HUES48 (cell line): ENCODE measurements around the gene AUTS2.

Experiments used
- H3K27ac ChIP-seq: one replicate; pipeline ENCODE4 v1.7.0; 2013; ENCODE audit warnings: low read depth, low read length, inconsistent platforms
- H3K27me3 ChIP-seq: 2 replicates; pipeline ENCODE4 v1.6.1; 2013; ENCODE audit warnings: mild to moderate bottlenecking, low read length; ENCODE audit not compliant: control insufficient read depth, insufficient read depth
- H3K36me3 ChIP-seq: 2 replicates; pipeline ENCODE4 v1.6.1; 2013; ENCODE audit warnings: low read length; ENCODE audit not compliant: control insufficient read depth, insufficient read depth
- H3K4me1 ChIP-seq: 2 replicates; pipeline ENCODE4 v1.6.1; 2013; ENCODE audit warnings: mild to moderate bottlenecking, low read length; ENCODE audit not compliant: control insufficient read depth, insufficient read depth
- H3K4me3 ChIP-seq: 2 replicates; pipeline ENCODE4 v1.5.1; 2013; ENCODE audit warnings: mild to moderate bottlenecking, low read depth, low read length
- H3K9ac ChIP-seq: 2 replicates; pipeline ENCODE4 v1.6.1; 2013; ENCODE audit warnings: mild to moderate bottlenecking, low read depth, low read length, moderate library complexity
- H3K9me3 ChIP-seq: 2 replicates; pipeline ENCODE4 v1.6.1; 2013; ENCODE audit warnings: low read length; ENCODE audit not compliant: control insufficient read depth, insufficient read depth

AUTS2 gene

DNA sequence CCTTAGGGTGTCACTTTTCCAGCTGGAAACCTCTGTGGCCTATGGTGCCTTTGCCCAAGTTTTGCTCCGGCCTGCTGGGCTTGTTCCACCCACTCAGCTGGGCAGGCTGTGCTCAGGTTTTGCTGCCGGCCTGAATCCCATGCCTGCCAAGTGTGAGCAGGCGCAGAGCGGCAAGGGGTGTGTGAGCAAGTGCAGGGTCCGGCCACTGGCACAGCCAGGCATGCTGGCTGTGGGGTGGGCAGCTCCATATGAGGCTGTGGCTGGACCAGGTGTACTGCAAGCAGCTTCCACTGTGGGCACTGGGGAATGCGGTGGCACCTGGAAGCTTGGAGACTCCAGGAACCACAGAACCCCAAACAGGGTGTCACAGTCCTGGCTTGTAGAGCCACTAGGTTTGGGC is 92.1 kb downstream of the AUTS2 start:
- Histone ChIP-seq H3K9ac (no peak overlapping the region), H3K4me1 (no peaks in the 10 kb centered on the region), H3K4me3 (no peak overlapping the region)

DNA sequence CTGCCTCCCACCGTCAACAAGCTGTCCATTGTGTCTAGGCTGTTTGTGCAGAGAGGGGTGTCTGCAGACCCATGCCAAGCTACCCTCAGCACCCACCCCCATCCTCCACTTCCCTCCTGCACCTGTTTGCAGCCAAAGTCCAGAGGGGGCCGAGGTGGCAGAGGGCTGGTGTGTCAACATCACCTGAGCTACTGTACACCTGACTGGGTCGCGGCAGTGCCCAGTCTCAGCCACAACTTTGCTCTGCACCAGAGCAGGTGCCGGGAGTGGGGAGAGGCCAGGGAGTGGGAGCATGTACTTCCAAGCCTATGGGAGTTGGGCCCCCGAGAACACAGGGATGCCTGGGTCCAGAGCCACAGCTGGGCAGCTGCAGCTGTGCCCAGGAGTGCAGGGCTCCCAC is 93.1 kb downstream of the AUTS2 start:
- Histone ChIP-seq H3K36me3 (no peaks in the 10 kb centered on the region), H3K27me3 (no peaks in the 10 kb centered on the region), H3K4me3 (no peak overlapping the region), H3K27ac (no peak overlapping the region), H3K9me3 (no peaks in the 10 kb centered on the region), H3K4me1 (no peaks in the 10 kb centered on the region; the same call in 1 of the 2 replicates), H3K9ac (no peak overlapping the region)

More for the DNA sequence above, 92.1 kb downstream of the AUTS2 start:
- H3K9me3 ChIP-seq: no peaks in the 10 kb centered on the region
- H3K36me3 ChIP-seq: no peaks in the 10 kb centered on the region
- no peaks in the 10 kb centered on the region for H3K27me3 ChIP-seq
- no peak overlapping the region for H3K27ac ChIP-seq

DNA sequence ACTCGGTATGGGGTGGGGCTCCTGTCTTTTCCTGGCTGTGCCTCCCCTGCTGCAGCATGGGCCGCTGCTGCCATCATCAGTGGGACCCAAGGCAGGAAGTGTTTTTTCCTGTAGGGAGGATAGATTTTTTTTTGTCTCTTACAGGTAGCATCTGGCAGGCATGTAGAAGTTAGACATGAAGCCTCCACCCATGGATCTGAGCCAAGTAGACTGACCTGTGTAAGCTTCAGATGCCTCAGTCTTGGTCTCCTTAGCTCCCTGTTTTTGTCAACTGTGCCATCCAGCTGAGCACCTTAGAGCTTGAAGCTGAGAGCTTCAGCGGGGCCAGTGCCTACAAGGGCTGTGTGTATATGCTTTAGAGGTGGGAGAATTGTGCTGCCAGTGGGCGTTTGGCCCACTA is 93.5 kb downstream of the AUTS2 start:
- no peaks in the 10 kb centered on the region for H3K36me3 ChIP-seq
- H3K9me3 ChIP-seq: no peaks in the 10 kb centered on the region
- H3K27me3 ChIP-seq: no peaks in the 10 kb centered on the region
- no peak overlapping the region for H3K27ac ChIP-seq
- H3K9ac ChIP-seq: no peak overlapping the region
- no peaks in the 10 kb centered on the region; the same call in 1 of the 2 replicates for H3K4me1 ChIP-seq
- H3K4me3 ChIP-seq: no peak overlapping the region

DNA sequence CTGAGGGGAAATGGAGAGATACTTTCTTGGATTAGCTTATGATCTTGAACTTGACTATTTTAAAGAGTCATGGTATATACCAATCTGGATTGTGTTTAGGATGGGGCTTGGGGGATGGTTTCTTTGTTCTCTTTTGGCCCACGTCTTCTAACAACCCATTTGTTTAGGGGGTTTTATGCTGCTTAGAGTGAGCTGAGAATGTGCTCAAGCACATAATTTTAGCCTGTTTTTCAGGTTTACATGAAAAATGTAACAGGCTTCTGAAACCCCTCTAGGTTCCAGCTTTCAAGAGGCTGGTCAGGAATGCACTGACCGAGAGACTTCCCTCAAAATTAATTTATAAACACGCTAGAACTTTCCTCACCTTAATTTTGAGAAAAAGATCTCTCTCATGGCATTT is 94.3 kb downstream of the AUTS2 start:
- H3K36me3 ChIP-seq: no peaks in the 10 kb centered on the region
- H3K4me3 ChIP-seq: no peak overlapping the region
- H3K27me3 ChIP-seq: no peaks in the 10 kb centered on the region
- H3K4me1 ChIP-seq: no peaks in the 10 kb centered on the region; the same call in 1 of the 2 replicates
- H3K9ac ChIP-seq: no peak overlapping the region
- H3K27ac ChIP-seq: no peak overlapping the region
- H3K9me3 ChIP-seq: no peaks in the 10 kb centered on the region

DNA sequence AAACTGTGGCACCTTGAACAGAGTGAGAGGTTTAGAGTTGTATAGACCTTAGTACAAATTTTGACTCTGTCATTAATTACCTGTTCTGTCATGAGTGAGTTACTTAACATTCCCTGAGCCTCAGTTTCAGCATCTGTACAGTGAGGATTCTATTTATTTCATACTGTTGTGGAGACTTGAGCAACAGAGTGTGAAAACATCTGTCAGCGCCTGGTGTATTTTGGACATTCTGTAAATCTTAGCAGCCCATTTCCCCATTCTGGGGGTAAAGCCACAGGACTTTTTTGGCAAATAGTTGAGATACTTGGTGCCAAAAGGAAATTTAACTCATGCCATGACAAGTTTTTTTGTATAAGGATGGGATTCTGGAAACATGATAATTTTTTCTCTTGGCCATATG is 94.8 kb downstream of the AUTS2 start:
- Histone ChIP-seq H3K27ac (no peak overlapping the region), H3K9ac (no peak overlapping the region), H3K4me1 (no peaks in the 10 kb centered on the region; the same call in 1 of the 2 replicates), H3K9me3 (no peaks in the 10 kb centered on the region), H3K4me3 (no peak overlapping the region), H3K27me3 (no peaks in the 10 kb centered on the region), H3K36me3 (no peaks in the 10 kb centered on the region)

DNA sequence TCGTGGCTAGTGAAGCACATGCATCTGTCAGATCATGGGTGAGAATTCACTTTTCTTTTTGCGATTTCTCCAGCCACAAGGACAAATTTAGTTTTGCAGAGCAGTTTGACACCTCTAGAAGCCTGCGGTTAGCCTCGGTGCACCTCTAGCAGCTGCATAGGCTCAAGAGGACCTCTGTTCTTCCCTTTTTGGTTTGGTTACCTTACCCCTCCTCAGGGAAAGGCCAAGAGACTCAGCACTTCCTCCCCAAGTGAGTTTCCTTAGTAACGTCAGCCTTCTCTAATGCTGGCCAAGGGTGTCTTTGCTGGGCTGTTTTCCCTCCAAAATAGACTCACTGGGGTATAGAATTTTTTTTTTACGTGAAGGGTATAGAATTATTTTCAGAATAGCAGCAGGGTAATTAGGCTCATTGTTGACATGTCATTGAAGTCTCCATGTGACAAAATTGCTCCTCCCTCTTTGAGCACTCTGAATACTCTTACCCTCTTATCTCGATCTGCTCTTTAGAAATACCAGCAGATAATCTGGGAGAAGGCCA is 97.8 kb downstream of the AUTS2 start:
- Histone ChIP-seq H3K9me3 (no peaks in the 10 kb centered on the region), H3K27me3 (no peaks in the 10 kb centered on the region), H3K4me3 (no peak overlapping the region), H3K9ac (no peak overlapping the region), H3K36me3 (no peaks in the 10 kb centered on the region), H3K4me1 (no peaks in the 10 kb centered on the region; the same call in 1 of the 2 replicates), H3K27ac (no peak overlapping the region)

DNA sequence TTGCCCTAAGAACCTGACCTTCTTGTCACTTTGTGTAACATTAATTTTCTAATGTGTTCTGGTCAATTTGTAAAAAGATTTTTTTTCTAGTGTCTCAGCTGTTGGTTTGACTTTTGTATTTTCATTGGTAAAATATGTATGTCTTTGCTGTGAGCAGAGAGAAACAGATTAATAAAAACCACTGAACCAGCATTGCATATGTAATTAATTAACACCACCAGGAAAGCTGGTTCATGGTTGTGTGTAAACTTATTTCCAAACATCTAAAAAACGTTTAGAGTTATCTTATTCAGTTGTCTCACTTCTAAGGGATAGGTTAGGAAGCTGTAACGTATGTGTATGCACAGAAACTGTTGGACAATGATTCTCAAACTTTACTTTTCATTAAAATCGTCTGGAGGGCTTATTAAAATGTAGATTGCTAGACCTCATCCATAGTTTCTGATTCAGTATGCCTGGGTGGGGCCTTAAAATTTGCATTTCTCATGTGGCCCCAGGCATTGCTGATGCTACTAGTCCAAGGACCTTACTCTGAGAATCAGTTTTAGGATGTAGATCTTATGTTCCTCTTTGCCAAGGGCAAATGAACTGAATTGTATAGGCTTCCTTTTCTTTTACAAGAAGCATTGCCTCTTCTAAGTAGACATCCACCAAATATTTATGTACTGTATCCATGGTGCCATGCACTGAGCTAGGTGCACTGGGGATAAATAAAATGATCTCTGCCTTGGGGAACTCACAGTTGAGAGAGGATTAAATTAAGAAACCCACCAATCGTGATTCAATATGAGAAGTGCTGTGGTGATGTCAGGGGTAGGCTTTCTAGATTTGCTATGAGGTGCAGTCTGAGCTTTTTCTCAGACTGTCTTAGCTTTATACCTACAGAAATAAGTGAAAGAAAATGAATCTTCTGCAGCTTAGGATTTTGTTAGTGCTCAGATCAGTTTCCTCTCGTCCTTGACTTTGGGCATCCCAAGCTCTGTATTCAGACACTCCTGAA is 98.7 kb downstream of the AUTS2 start:
- no peaks in the 10 kb centered on the region for H3K27me3 ChIP-seq
- no peak overlapping the region for H3K27ac ChIP-seq
- no peak overlapping the region for H3K9ac ChIP-seq
- no peaks in the 10 kb centered on the region for H3K9me3 ChIP-seq
- no peaks in the 10 kb centered on the region for H3K36me3 ChIP-seq
- H3K4me3 ChIP-seq: no peak overlapping the region
- no peaks in the 10 kb centered on the region; the same call in 1 of the 2 replicates for H3K4me1 ChIP-seq

DNA sequence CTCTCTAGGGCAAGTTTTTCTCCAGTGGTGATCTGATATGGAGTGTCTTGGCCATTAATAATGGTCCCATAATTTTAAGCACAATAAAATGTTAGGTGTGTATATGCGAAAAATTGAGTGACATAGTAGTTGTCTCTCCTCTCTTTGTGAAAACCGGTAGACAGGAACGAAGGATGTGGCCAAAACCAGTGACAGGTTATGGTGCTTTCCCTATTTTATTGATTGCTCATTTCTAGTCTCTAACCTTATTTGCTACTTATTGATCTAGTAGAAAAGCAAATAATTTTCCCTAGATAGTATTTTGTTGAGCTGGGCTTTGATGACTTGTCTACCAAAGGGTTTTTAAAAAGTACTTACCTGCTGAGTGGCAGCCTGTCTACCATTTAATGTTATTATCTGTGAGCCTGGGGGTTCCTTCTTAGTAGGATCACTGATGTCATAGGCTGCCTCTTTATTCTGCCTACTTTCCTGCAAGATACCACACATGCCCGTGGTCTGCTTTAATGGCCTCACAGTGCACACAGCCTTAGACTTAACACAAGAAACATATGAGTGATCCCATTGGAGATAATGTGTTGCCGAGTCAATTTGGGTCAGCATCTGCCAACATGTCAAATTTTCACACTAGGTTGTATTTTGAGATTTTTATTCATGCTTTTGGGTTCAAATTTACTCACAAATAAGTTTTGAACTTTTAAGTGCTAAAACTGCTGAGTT is 100.0 kb downstream of the AUTS2 start:
- Histone ChIP-seq H3K9me3 (no peaks in the 10 kb centered on the region), H3K27ac (no peak overlapping the region), H3K4me3 (no peak overlapping the region), H3K27me3 (no peaks in the 10 kb centered on the region), H3K36me3 (no peaks in the 10 kb centered on the region), H3K4me1 (no peaks in the 10 kb centered on the region; the same call in 1 of the 2 replicates), H3K9ac (no peak overlapping the region)

DNA sequence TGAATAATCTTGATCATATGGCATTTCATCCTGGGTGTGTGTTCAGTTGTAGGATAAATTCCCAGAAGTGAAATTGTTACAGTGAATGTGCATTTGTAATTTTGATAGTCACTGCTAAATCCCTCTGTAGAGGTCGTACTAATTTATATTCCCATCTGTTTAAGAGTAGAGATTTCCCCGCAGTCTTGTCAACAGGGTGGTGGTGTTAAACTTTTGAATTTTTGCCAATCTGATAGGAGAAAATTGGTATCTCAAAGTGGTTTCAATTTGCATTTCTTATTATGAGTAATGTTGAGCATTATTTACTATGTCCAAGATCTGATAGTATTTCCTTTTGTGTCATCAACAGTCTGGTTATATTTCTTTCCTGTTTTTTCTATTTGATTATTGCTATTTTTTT is 101.7 kb downstream of the AUTS2 start:
- H3K4me1 ChIP-seq: no peaks in the 10 kb centered on the region; the same call in 1 of the 2 replicates
- no peak overlapping the region for H3K9ac ChIP-seq
- H3K27ac ChIP-seq: no peak overlapping the region
- H3K36me3 ChIP-seq: no peaks in the 10 kb centered on the region
- no peak overlapping the region for H3K4me3 ChIP-seq
- H3K27me3 ChIP-seq: no peaks in the 10 kb centered on the region
- no peaks in the 10 kb centered on the region for H3K9me3 ChIP-seq

DNA sequence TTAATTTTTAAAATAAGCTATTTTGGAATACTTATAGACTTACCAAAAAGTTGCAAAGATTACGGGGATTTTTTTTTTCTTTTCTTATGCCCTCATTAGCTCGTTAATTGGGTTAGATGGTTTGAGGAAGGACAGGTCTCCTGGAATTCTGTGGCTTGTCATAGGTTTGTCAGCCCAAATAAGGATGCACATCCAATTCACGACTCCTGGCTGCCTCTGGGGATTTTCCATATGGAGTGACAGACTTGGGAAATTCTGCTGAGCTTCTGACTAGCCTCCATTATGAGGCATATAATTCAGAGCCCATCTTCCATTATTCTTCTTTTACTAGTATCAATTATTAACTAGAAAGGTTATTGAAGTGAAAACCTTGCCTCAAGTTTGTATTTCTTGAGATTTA is 102.1 kb downstream of the AUTS2 start:
- no peaks in the 10 kb centered on the region; the same call in 1 of the 2 replicates for H3K4me1 ChIP-seq
- H3K27me3 ChIP-seq: no peaks in the 10 kb centered on the region
- no peak overlapping the region for H3K9ac ChIP-seq
- no peaks in the 10 kb centered on the region for H3K36me3 ChIP-seq
- H3K27ac ChIP-seq: no peak overlapping the region
- no peak overlapping the region for H3K4me3 ChIP-seq
- no peaks in the 10 kb centered on the region for H3K9me3 ChIP-seq

DNA sequence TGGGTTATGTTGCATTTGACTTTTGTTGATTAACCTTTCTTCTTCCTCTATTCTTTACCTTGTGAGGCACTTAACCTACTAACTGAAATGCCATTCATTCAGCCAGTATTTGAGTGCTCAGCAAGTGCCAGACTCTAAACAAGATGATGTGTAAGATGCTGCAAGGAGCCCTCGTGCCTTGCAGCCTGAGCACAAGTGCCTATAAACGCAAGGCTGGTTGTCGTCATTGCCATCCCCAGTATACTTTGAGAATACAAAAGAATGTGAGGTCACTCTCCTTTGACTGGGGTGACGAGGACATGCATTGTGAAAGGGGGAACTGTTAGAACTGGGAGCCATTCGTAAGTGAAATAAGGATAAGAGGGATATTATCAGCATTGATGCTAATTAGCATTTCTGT is 103.0 kb downstream of the AUTS2 start:
- Histone ChIP-seq H3K36me3 (no peaks in the 10 kb centered on the region), H3K27ac (no peak overlapping the region), H3K4me1 (peaks cover 8% of the 10 kb centered on the region), H3K27me3 (no peaks in the 10 kb centered on the region), H3K4me3 (no peak overlapping the region), H3K9ac (no peak overlapping the region), H3K9me3 (no peaks in the 10 kb centered on the region)
